ENCODE measurements around the gene PRKD3.

The PRKD3 gene

GRCh38 chr2:37343537-37344434 is 19.2 kb upstream of the PRKD3 start:
- DNase-seq (ENCODE audit: low read depth): no peak

GRCh38 chr2:37342591-37343220 is 18.1 kb upstream of the PRKD3 start:
- DNase-seq (ENCODE audit: low read depth): no peak

GRCh38 chr2:37340637-37341036 is 16.0 kb upstream of the PRKD3 start:
- no peak for DNase-seq (ENCODE audit: low read depth)

DNA sequence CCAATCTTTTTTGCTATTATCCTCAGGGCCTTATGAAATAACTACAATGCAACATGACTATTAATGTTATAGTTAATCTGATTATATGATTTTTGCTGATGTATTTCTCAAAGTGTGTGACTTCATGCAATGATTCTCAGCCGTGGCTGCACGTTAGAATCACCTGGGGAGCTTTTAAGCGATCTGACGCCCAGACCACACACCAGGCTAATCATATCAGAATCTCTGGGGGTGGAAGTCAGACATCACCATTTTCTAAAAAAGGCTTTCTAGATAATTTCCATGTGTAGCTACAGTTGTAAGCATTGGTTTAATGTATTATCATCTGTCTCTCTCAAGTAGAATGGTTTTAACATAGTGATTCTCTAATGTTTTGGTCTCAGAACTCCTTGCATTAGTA is 14.3 kb upstream of the PRKD3 start:
- DNase-seq (ENCODE audit: low read depth): no peak

DNA sequence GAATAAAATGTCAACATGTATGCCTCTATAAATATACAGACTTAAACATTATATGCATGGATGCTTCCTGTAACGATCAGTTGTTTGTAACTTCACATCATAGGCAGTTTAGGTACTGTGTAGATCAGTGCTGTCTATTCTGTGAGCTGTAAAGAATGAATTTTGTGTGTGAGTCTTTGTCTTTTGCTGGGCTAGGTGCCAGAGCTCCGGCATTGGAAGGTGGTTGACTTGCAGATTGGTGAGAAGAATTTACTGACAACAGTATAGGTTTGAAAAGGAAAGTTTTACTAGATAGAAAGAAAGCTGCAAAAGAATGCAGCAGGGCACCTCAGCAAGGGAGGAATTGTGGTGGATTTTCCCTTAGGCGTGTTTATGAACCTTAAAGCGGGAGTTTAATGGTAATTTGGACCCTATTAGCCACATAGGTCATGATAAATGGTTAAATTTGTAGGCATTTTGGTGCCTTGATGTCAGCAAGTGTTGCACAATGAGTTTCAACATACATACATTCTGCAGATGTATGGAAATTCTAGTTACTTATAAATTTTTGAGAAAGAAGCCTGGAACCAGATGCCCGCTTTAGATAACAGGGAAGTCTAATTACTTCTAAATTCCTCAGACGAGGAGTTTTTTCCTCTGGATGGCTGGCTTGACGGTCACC is 13.1 kb upstream of the PRKD3 start:
- no peak for DNase-seq (ENCODE audit: low read depth)

GRCh38 chr2:37335604-37336003 is 11.0 kb upstream of the PRKD3 start:
- DNase-seq (ENCODE audit: low read depth): no peak

GRCh38 chr2:37333256-37333655 is 8.6 kb upstream of the PRKD3 start:
- DNase-seq (ENCODE audit: low read depth): no peak

- no peak for DNase-seq (ENCODE audit: low read depth)
Measured at GRCh38 chr2:37332560-37332959, 7.9 kb upstream of the PRKD3 start.

DNA sequence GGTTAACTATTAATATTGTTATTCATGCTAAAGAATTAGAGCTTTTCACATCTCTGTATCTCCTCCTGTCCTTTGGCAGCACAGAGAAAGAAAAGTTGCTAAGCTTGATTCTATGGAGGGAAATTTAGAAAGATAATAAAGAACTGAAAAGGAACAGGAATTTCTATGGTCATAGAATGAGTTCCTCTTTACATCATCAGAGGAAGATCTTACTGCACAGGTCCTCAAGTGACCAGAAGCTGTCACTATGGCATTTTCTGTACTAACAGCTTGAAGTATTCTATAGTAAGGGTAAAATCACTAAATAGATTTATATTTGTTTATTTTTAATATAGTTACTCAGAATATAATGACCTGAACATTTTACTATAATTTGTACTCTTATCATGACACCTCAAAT is 6.0 kb upstream of the PRKD3 start:
- DNase-seq (ENCODE audit: low read depth): no peak

- no peak for DNase-seq (ENCODE audit: low read depth)
Measured at GRCh38 chr2:37326866-37327634, 2.4 kb upstream of the PRKD3 start.

GRCh38 chr2:37326285-37326684 is 1.7 kb upstream of the PRKD3 start:
- peak; percentile 62 for DNase-seq (ENCODE audit: low read depth)

GRCh38 chr2:37325625-37326071 is 1.0 kb upstream of the PRKD3 start:
- no peak for DNase-seq (ENCODE audit: low read depth)

DNA sequence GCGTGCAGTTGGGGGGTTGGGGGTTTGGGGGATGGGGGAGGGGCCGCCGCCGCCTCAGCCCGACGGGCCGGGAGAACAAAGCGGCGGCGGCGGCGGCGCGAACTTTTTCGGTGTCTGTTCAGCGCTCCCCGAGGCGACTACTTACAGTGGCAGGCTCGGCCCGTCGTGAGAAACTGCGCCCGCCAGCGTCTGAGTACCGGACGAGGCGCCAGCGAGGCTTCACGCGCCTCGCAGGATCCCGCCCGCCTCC is 172 bp downstream of the PRKD3 start:
- no peak for DNase-seq (ENCODE audit: low read depth)

DNA sequence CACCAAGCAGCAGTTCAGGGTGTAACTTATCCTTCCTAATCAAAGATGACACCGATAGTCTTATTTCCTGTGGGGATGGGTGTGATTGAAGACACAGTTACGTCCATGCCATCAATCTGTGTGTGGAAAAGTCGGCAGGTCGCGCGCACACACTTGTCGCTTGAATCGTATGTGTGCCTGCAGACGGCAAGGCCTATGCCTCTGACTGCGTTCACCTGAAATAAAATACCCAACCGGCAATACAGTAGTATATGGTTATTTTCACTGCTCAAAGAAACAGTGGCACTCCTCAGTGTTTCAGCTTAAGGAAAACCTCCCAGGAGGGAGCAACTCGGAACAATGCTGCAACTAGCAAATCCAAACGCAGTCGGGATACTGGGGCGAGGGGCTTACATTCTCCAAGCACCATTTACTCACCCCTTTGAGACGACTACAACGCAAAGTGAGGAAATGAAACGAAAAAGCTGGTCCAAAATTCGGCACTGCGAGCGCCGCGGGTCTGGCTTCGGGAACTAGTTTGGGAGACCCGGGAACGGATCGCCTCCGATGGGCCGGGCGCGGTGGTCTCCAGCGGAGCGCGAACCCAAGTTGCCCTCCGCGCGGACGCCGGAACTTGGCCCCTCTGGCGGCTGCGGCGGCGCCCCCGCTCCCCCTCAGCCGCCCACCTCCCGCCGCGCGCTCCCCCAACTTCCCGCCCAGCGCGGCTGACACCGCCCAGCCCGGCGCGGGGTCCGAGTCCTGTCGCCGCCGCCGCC is 675 bp downstream of the PRKD3 start:
- no peak for DNase-seq (ENCODE audit: low read depth)

DNA sequence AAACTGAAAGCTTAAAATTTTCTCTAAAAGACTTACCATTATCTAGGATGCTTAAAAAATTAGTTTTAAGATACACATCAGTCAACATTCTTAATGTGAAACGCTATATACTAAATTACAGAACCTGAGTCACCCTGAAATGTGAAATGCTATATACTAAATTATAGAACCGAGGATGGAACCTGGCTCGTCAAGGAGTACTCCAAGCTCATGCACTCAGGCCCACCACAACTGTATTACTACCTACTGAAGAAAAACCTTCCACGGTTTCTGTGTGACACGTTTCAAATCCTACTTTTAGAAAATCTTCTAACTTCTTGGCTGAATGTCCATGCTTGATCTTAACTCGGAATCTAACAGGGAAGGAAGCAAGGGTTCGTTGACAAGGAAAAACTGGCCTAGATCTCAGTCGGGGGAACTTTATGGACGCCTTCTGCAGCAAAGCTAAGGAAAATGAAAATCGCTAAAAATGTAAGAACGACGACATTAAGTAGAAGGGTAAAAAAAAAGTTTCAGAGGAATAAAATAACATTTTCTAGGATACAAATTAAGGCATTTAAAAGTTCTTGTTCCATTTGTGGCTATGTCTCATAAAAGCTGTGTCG is 1.4 kb downstream of the PRKD3 start:
- no peak for DNase-seq (ENCODE audit: low read depth)

- DNase-seq (ENCODE audit: low read depth): no peak
Measured at GRCh38 chr2:37322368-37322767, 2.3 kb downstream of the PRKD3 start.

GRCh38 chr2:37321029-37321682 is 3.5 kb downstream of the PRKD3 start:
- no peak for DNase-seq (ENCODE audit: low read depth)

GRCh38 chr2:37319754-37320609 is 4.7 kb downstream of the PRKD3 start:
- no peak for DNase-seq (ENCODE audit: low read depth)

DNA sequence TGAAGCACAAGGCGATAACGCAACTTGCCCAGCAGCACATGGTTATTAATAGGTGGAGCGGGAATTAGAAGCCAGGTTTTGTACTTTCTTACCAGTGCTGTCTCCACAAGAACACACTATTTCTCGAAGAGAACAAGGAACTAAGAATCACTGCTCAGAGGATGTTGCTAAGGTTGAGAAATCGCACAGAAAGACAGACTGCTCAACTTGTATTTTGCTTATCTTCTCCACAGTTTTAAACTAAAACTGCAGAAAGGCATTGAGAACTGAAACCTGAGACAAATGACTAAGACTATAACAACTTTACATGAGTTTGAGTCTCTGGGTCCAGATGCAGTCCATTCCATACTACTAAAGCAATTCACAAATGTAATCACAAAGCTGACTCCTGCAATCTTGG is 6.2 kb downstream of the PRKD3 start:
- DNase-seq (ENCODE audit: low read depth): no peak

DNA sequence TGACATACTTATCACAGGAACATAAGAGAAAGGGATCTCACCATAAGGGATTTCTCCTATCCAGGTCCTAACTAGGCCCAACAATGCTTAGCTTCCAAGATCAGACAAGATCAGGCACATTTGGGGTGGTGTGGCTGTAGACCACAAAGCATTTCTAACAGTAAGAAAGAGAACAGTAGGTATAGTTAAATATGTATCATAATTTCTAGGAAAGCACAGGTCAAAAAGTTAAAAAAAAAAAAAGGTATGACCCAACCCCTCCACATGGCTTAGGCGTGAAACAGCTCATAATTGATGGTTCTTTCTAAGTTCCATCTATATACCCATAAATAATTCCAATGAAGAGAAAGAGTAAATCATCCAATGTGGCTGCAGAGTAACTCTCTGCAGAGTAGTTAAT is 6.9 kb downstream of the PRKD3 start:
- DNase-seq (ENCODE audit: low read depth): no peak

Data from GM04504 (cell line).